Adrenal gland (tissue), 5 donors: ENCODE results near the gene MAP7D2.

Experiments used
- CTCF ChIP-seq, 6 experiments: fragments of 450-650 bp in 4 of 6; fragments of 200-600 bp in 2 of 6; sonication (generic) in 1 of 6; IDR thresholded peaks; 1 replicate in 5 of 6; 2 replicates in 1 of 6; pipeline versions ENCODE4 v1.5.1 to v1.8.0; 2016 to 2021; ENCODE audit warnings: antibody characterized with exemption in 6 of 6, mild to moderate bottlenecking in 2 of 6, moderate library complexity in 1 of 6
- POLR2A ChIP-seq, 2 donors: fragments of 450-650 bp; IDR thresholded peaks; one replicate each; pipeline ENCODE4 v1.6.1; 2017; ENCODE audit warnings: antibody characterized with exemption in 2 of 2, mild to moderate bottlenecking in 2 of 2, moderate library complexity in 1 of 2
- donor health status: DM: no; HTN: no; CAD: no.

DNA sequence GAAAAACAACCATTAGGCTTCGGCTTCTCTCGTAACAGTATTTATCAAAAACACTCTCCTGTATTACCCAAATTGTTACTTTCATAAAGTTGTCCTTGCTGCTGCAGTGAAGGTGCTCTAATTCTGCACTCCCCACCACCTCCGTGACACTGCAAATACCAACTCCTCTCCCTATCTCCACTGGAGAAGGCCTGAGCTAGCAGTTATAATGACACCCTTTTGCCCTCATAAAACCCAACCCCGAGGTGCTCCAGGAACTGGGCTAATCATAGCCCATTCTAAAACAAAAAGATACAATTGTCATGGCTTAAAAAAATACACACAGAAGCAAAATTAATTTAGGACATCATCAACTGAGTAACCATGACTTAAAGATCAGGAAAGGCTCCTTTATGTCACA is 59.2 kb downstream of the MAP7D2 start:
- no peak for TF ChIP-seq POLR2A (IDR thresholded peaks at IDR 0.05)
- no peak for TF ChIP-seq CTCF (IDR thresholded peaks at IDR 0.05)
